ENCODE results near the gene PHLDB2. TPM values are rescaled to one million over a fixed set of nuclear protein-coding genes. Genes with fewer than 3 reads are reported as not detected.

PHLDB2 gene
- total and polyA plus RNA-seq, 3 donors from 2014 or later, result 11.7 to 16.5 (median 12.3) TPM

- Histone ChIP-seq H3K4me1 (no peaks in the 10 kb centered on the region), H3K27me3 (no peaks in the 10 kb centered on the region), H3K4me3 (no peak overlapping the region), H3K36me3 (ENCODE audit: low read depth, missing control alignments) (no peaks in the 10 kb centered on the region), H3K9me3 (no peaks in the 10 kb centered on the region), H3K27ac (no peak overlapping the region)
- TF ChIP-seq CTCF (IDR thresholded peaks at IDR 0.05), result no peak
- intact Hi-C loops (cut with DNase I; ENCODE audit: low total_unique reads), result no loop called here
- 100% methylated on average over 1 of the region's 1 CpG for WGBS, 2 donors
- DNase-seq, result no peak
Measured at GRCh38 chr3:111846039-111846438, 13.0 kb upstream of the PHLDB2 start.

GRCh38 chr3:111846717-111847116 lies 12.3 kb upstream of the PHLDB2 start:
- Histone ChIP-seq H3K4me1 (no peaks in the 10 kb centered on the region), H3K27me3 (no peaks in the 10 kb centered on the region), H3K9me3 (no peaks in the 10 kb centered on the region), H3K36me3 (ENCODE audit: low read depth, missing control alignments) (no peaks in the 10 kb centered on the region), H3K4me3 (no peak overlapping the region), H3K27ac (no peak overlapping the region)
- TF ChIP-seq CTCF (IDR thresholded peaks at IDR 0.05) (no peak), POLR2A (IDR thresholded peaks at IDR 0.05) (no peak)
- WGBS, 2 donors, result 55 to 60% methylated on average over 2 of the region's 2 CpGs
- no peak for DNase-seq
- intact Hi-C loops (cut with DNase I; ENCODE audit: low total_unique reads), result no loop called here

GRCh38 chr3:111848283-111848682 lies 10.8 kb upstream of the PHLDB2 start:
- H3K36me3 ChIP-seq (ENCODE audit: low read depth, missing control alignments), result no peaks in the 10 kb centered on the region
- 97 to 100% methylated on average over 1 of the region's 1 CpG for WGBS, 2 donors

GRCh38 chr3:111848778-111849177 lies 10.3 kb upstream of the PHLDB2 start:
- H3K27ac ChIP-seq, result no peak overlapping the region
- DNase-seq, result no peak
- WGBS, 2 donors, result 43 to 45% methylated on average over 2 of the region's 2 CpGs
- intact Hi-C loops (cut with DNase I; ENCODE audit: low total_unique reads), result no loop called here
- no peaks in the 10 kb centered on the region for H3K36me3 ChIP-seq (ENCODE audit: low read depth, missing control alignments)
- no peaks in the 10 kb centered on the region for H3K27me3 ChIP-seq
- TF ChIP-seq POLR2A (IDR thresholded peaks at IDR 0.05), result no peak
- TF ChIP-seq CTCF (IDR thresholded peaks at IDR 0.05), result no peak
- no peaks in the 10 kb centered on the region for H3K9me3 ChIP-seq
- no peak overlapping the region for H3K4me3 ChIP-seq
- no peaks in the 10 kb centered on the region for H3K4me1 ChIP-seq

More at GRCh38 chr3:111848283-111848682, 10.8 kb upstream of the PHLDB2 start:
- intact Hi-C loops (cut with DNase I; ENCODE audit: low total_unique reads), result no loop called here
- Histone ChIP-seq H3K4me1 (no peaks in the 10 kb centered on the region), H3K4me3 (no peak overlapping the region), H3K9me3 (no peaks in the 10 kb centered on the region), H3K27me3 (no peaks in the 10 kb centered on the region), H3K27ac (no peak overlapping the region)
- TF ChIP-seq CTCF (IDR thresholded peaks at IDR 0.05) (no peak), POLR2A (IDR thresholded peaks at IDR 0.05) (no peak)
- DNase-seq, result no peak

GRCh38 chr3:111850537-111850936 lies 8.5 kb upstream of the PHLDB2 start:
- Histone ChIP-seq H3K36me3 (ENCODE audit: low read depth, missing control alignments) (no peaks in the 10 kb centered on the region), H3K27ac (no peak overlapping the region), H3K4me1 (no peaks in the 10 kb centered on the region), H3K27me3 (no peaks in the 10 kb centered on the region), H3K4me3 (no peak overlapping the region), H3K9me3 (no peaks in the 10 kb centered on the region)
- no peak for DNase-seq
- intact Hi-C loops (cut with DNase I; ENCODE audit: low total_unique reads), result no loop called here
- WGBS, 2 donors, result 90 to 93% methylated on average over 3 of the region's 3 CpGs
- TF ChIP-seq POLR2A (IDR thresholded peaks at IDR 0.05), result no peak
- TF ChIP-seq CTCF (IDR thresholded peaks at IDR 0.05), result no peak
